GM19099 (cell line): Measurements from ENCODE around the gene POLR3G.

Experiments used
- POLR2A ChIP-seq: IDR thresholded peaks from 3 replicates; pipeline ENCODE4 v1.6.1; 2011; ENCODE audit warnings: low read depth; ENCODE audit not compliant: insufficient read length; ENCODE audit errors: extremely low read depth

The POLR3G gene

GRCh38 chr5:90530736-90531487 is 56.2 kb downstream of the POLR3G start:
- TF ChIP-seq POLR2A, result no peak

- TF ChIP-seq POLR2A, result no peak
These were observed 59.1 kb downstream of the POLR3G start for GRCh38 chr5:90533794-90534193.

- TF ChIP-seq POLR2A, result no peak
These were observed 60.3 kb downstream of the POLR3G start for GRCh38 chr5:90534922-90535321.

DNA sequence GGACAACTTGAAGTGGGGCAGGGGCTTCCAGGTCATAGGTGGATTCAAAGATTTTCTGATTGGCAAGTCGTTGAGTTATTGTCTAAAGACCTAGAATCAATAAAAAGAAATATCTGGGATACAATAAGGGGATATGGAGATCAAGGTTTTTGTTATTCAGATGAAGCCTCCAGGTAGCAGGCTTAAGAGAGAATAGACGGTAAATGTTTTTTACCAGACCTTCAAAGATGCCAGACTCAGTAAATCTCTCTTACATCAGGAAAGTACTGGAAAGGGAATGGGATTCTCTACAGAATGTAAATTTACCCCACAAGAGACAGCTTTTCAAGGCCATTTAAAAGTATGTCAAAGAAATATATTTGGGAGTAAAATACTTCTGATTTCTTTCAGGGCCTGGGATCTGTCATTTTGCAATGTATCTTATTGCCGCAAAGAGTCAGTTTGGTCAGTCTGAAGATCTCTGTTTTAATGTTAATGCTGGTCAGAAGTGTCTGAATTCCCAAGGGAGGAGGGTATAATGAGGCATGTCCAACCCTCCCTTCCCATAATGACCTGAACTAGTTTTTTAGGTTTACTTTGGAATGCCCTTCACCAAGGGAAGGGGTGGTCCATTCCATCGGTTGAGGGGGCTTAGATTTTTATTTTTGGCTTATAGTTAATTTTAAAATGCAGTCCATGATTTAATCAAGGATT is 68.3 kb downstream of the POLR3G start:
- no peak for TF ChIP-seq POLR2A

GRCh38 chr5:90545511-90545910 is 70.8 kb downstream of the POLR3G start:
- TF ChIP-seq POLR2A, result no peak

DNA sequence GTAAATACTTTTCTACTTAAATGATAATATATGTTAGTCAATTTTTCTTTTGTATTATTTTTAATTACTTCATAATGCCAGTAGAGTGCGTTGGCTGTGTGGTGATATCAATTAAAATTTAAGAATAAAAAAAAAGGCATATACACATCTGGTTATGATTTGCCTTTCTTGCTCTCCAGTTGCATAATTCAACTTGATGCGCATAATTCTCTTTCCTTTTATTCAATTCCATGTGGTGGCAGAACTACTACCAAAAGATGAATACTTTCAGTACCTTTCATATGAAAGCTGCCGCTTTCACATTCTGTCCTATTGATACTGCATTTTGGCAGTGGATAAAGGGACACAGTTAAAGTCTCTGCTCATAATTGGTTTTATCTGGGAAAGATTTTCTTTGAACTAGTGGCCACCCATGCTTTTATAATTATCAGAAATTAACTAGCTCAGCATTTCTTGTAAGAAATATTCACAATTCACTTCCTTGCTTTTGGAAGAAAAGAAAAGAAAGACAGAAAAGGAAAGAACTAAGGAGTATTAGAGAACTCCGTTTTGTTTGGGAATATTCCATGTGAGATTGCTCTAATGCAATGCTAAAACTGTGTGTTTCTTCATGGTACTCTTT is 71.7 kb downstream of the POLR3G start:
- TF ChIP-seq POLR2A, result no peak

DNA sequence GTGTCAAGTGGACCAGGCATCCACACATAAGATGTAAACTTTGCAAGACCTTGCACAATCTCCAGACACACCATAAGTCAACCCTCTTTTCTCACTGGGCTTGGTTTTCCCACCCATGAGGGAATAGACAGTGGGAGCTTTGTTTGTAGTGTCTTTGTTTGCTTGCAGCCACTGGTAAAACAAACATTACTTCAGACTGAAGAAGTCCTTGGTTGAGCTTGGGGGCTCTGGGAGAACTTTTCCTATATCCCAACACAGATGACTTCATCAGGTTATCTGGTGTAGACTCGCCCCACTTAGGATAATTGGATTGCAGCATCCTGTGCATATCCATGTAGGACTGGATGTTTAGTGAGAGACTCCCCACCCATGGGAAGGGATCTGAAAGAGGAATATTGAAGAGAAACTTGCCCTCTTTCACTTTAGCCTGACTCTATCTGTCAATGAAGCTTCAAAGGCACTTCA is 72.4 kb downstream of the POLR3G start:
- TF ChIP-seq POLR2A, result no peak

- TF ChIP-seq POLR2A, result no peak
These were observed 73.5 kb downstream of the POLR3G start for GRCh38 chr5:90548069-90548593.

- TF ChIP-seq POLR2A, result no peak
These were observed 74.6 kb downstream of the POLR3G start for GRCh38 chr5:90549223-90549622.

DNA sequence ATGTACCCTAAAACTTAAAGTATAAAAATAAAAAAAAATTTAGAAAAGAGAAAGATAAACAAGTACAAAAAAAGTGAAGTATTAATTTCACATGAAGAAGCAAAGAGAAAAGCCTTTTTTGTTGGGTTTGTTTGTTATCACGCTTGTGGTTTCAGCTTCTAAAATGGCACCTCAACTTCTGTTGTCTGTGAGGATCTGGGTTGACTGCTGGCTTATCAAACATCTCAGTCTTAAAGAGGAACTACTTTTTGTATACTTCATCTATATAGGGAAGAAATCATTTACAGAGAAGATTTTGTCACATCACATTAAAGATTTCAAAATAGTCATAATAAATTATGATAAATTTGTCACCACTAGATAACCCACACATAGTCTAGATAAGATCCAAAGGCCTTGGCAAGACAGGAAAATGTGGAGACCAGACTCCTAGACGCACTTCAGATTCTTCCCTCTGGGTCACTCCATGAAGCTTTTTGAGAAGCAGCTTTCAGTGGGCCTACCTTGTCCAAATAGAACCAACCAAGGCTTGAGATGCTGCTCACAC is 75.1 kb downstream of the POLR3G start:
- no peak for TF ChIP-seq POLR2A

- TF ChIP-seq POLR2A, result no peak
These were observed 76.3 kb downstream of the POLR3G start for GRCh38 chr5:90550963-90551362.

DNA sequence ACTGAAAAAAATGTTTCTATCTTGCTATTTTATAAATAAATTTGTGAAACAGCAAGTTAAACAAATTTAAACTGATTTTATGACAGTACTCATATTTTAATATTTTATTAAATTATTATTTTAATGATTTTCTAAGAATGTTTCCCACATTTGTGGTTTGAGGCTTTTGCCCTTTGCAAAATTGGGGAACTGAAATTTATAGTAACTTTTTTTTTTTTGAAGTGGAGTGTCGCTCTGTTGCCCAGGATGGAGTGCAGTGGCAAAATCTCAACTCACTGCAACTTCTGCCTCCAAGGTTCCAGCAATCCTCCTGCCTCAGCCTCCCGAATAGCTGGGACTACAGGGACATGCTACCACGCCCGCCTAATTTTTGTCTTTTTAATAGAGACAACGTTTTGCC is 76.7 kb downstream of the POLR3G start:
- TF ChIP-seq POLR2A, result no peak

DNA sequence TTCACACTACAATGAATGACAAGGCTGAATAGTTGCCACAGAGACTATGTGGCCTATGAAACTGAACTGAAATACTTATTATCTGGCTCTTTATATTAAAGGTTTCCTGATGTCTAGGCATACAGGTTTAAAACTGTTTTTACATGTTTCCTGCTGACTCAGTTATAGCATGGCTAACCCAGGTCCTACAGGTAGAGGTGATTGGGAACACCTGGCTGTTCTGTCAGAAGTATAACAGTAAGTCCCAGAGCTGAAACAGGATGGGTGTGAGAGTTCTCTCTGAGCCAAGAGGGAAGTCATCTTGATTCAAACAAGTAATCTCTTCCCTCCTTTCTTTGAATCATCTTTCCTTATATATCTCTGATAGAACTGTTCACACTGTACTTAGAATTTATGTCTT is 79.0 kb downstream of the POLR3G start:
- no peak for TF ChIP-seq POLR2A

DNA sequence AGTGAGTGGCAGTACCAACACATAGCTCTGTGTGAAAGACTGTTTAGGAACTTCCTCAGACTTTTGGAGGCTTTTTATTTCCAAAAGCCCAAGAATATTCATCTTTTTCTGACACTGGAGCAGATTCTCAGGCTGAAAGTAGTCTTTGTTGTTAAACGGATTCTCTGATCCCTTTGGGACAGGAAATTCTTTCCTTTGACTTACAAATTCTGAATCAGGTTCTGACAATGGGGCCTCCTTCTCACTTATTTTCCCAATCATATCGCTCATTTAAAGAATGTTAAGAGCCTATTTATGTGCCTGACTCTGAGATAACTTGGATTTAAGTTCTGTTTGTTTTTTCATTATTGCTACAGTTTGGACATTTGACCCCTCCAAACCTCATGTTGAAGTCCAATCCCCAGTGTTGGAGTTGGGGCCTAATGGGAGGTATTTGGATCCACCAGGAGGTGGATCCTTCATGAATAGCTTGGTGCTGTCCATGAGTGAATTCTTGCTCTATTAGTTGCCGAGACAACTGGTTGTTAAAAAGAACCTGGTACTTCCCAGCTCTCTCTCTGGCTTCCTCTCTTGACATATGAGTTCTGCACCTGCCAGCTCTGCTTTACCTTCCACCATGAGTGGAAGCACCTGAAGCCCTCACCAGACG is 79.8 kb downstream of the POLR3G start:
- TF ChIP-seq POLR2A, result no peak

GRCh38 chr5:90555666-90556065 is 81.0 kb downstream of the POLR3G start:
- no peak for TF ChIP-seq POLR2A

- TF ChIP-seq POLR2A, result no peak
These were observed 82.7 kb downstream of the POLR3G start for GRCh38 chr5:90557391-90557790.

DNA sequence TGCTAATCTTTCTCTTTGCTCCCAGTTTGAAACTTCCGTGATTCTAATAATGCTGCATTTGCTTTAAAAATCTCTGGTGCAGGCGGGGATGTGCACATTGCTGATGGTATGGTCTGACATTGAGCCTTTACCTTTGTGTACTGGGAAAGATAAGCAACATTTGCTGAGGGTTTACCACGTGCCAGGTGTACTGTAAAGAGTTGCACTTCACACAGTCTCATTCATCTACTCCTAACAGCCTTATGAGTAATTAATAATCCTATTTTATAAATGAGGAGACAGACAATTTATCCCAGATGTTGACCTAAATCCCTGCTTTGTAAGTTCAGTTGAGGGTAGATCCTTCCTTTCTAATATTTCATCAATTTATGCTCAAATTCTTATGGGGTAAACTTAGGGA is 83.2 kb downstream of the POLR3G start:
- no peak for TF ChIP-seq POLR2A
